HUES6 (cell line): ENCODE results near the gene CMBL.
A peak's percentile ranks its signal among the peaks of the same experiment; 100 is the strongest.
"Not testable (repeated sequence)": the region's sequence is repeated elsewhere in the genome, so short reads cannot be mapped to it uniquely, and the experiment has no call there.

Experiments
- H3K27ac ChIP-seq: 2 replicates; pipeline ENCODE4 v1.7.0; 2013; ENCODE audit warnings: low read depth, mild to moderate bottlenecking, low read length, inconsistent platforms
- H3K27me3 ChIP-seq: 2 replicates; pipeline ENCODE4 v1.6.1; 2013; ENCODE audit warnings: low read length; ENCODE audit not compliant: control insufficient read depth, insufficient read depth
- H3K36me3 ChIP-seq: 2 replicates; pipeline ENCODE4 v1.6.1; 2013; ENCODE audit warnings: low read length; ENCODE audit not compliant: control insufficient read depth, insufficient read depth
- H3K4me1 ChIP-seq: 2 replicates; pipeline ENCODE4 v1.6.1; 2013; ENCODE audit warnings: low read length; ENCODE audit not compliant: control insufficient read depth, insufficient read depth
- H3K4me3 ChIP-seq: 2 replicates; pipeline ENCODE4 v1.5.1; 2013; ENCODE audit warnings: low read depth, low read length
- H3K9ac ChIP-seq: one replicate; pipeline ENCODE4 v1.6.1; 2013; ENCODE audit warnings: mild to moderate bottlenecking, low read length
- H3K9me3 ChIP-seq: 2 replicates; pipeline ENCODE4 v1.6.1; 2013; ENCODE audit warnings: low read depth, low read length; ENCODE audit not compliant: control insufficient read depth, insufficient read depth

CMBL gene

DNA sequence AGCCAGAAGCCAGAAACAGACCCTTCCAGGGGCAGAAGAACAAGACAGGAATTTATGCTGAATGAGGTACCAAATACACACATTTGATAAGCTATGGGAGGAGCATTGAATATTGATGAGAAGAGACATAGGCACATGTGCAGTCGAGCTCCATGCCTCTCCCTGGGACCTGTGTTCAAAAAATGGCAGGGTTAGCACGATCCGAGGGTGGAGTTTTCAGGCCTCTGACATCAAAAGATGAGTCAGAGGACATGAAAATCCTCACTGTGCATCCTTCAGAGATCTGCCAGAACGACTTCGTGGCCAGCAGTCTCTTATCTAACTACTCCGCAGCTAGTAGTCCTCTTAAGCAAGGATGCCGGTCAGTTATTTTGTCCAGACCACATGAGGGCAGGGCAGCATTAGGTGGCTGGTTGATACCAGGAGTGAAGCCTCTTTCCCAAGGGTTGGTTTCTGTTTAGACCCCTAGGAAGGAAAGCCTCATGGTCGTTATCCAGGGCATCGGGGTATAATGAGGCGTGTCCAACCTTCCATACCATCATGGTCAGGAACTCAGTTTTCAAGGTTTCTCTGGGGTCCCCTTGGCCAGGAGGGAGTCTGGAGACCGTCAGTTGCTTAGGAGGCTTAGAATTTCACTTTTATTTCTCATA lies 11.6 kb upstream of the CMBL start:
- Histone ChIP-seq H3K9me3 (no peaks in the 10 kb centered on the region), H3K4me3 (no peak overlapping the region), H3K4me1 (no peaks in the 10 kb centered on the region), H3K36me3 (no peaks in the 10 kb centered on the region), H3K9ac (no peak overlapping the region), H3K27ac (no peak overlapping the region), H3K27me3 (no peaks in the 10 kb centered on the region)

DNA sequence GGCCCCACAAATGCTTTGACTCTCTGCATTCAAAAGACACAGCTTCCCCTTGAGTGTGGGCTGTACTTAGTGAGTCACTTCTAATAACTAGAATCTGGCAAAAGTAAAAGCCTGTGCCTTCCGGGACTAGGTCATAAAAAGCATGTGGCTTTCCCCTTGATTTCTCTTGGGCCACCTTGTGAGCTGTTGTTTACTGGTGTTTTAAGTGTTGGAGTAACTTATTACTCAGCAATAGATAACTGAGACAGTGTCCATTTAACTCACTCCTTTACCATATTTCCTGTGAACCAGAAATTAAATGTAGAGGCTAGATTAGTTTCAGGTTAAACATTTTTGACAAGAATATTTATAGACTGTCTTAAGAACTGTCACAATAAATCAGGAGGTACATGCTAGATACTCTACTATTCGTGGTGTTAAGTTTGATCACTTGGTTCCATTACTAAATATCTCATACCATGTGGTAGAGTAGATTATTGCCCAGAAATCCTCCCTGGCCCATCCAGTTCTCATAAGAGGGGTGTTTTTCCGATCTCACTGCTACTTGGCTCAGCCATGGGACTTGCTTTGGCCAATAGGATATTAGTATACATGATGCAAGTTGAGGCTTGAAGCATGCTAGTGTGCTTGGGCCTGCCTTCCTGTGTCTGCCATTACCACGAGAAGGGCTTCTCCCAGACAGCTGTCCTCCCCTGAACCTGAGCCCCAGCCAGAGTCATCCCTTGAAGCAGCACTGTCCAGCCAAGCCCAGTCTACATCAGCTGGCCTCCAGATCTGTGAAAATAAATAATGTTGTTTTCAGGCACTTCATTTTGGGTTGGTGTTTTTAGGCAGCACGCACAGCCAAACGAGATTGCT lies 10.4 kb upstream of the CMBL start:
- H3K9ac ChIP-seq: no peak overlapping the region

DNA sequence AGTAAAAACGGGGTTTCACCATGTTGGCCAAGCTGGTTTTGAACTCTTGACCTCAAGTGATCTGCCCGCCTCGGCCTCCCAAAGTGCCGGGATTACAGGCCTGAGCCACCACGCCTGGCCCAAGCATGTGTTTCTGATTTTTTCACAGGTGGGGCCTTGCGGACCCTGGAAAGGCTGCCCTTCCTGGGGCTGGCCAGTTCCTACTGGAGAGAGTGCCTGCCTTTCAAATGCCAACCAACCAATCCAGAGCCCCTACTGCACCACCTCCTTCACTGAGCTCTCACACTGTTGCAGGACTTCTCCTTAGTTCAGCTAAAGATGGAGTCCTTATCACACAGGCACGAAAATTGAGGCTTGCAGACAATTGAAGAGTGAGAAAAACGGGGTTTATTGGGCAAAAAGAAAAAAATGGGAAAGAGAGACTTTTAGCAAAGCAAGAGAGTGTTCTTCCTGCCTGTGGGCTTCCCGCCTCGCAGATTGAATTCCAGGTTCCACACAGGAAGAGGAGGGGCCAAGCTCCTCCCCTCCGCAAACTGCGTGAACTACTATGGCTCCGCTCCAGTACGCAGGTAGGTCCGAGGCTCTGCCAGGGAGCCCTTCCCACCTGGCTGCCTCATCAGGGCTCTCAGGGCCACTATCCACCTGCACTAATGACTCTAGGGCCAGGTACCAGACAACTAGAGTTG lies 8.3 kb upstream of the CMBL start:
- no peaks in the 10 kb centered on the region for H3K4me1 ChIP-seq
- no peaks in the 10 kb centered on the region for H3K27me3 ChIP-seq
- no peak overlapping the region for H3K27ac ChIP-seq
- no peak overlapping the region for H3K9ac ChIP-seq
- H3K36me3 ChIP-seq: no peaks in the 10 kb centered on the region
- H3K4me3 ChIP-seq: no peak overlapping the region
- H3K9me3 ChIP-seq: no peaks in the 10 kb centered on the region

More for the DNA sequence above, 10.4 kb upstream of the CMBL start:
- no peak overlapping the region for H3K4me3 ChIP-seq
- no peaks in the 10 kb centered on the region for H3K4me1 ChIP-seq
- H3K27me3 ChIP-seq: no peaks in the 10 kb centered on the region
- no peaks in the 10 kb centered on the region for H3K9me3 ChIP-seq
- no peak overlapping the region for H3K27ac ChIP-seq
- no peaks in the 10 kb centered on the region for H3K36me3 ChIP-seq

DNA sequence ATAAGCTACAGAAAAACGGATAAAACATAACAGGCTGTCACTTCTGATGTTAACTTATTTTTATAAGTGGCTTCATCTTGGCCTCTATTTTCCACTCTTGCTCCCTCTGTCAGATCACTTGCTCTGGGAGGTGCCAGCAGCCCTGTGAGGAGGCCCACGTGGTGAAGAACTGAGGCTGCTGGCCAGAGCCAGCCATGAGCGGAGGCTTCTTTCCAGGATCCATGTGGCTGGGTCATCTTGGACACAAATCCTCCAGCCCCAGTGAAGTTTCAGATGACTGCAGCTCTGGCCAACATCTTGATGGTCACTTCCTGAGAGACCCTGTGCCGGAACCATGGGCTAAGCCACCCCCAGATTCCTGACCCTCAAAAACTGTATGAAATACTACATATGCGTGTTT lies 7.5 kb upstream of the CMBL start:
- Histone ChIP-seq H3K9me3 (no peaks in the 10 kb centered on the region), H3K4me1 (peaks cover 3% of the 10 kb centered on the region; the same call in 1 of the 2 replicates), H3K36me3 (no peaks in the 10 kb centered on the region), H3K27ac (no peak overlapping the region), H3K27me3 (no peaks in the 10 kb centered on the region), H3K9ac (no peak overlapping the region), H3K4me3 (no peak overlapping the region)

DNA sequence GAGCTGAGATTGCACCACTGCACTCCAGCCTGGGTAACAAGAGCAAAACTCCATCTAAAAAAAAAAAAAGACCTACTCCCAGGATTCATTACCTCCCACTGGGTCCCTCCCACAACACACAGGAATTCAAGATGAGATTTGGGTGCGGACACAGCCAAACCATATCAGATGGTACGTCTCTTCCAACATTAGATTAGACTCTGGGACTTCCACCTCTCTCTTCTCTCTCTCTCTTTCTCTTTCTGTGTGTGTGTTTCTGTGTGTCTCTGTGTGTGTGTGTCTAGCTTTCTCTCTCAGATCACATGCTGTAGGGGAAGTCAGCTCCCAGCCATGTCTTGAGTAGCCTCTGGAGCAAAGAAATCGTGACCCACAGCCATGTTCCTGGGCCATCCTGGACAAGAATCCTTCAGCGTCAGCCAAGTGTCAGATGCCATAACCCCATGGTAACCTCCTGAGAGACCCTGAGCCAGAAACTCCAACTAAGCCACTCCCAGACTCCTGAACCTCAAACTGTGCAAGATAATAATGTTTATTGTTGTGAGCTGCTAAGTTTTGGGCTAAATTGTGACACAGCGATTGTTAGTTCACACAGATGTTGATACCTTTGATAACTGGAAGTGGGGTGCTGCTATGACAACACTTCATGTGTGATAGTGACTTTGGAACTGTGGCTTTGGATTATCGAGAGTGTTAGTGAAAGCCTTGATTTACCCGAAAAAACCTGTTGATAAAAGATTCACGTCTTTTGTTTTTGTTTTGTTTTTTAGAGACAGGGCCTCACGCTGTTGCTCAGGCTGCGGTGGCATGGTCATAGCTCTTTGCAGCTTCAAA lies 4.1 kb upstream of the CMBL start:
- Histone ChIP-seq H3K4me3 (no peak overlapping the region), H3K27ac (no peak overlapping the region), H3K9ac (no peak overlapping the region), H3K36me3 (no peaks in the 10 kb centered on the region), H3K27me3 (peaks cover 2% of the 10 kb centered on the region; the same call in 1 of the 2 replicates), H3K9me3 (no peaks in the 10 kb centered on the region), H3K4me1 (peaks cover 6% of the 10 kb centered on the region)

DNA sequence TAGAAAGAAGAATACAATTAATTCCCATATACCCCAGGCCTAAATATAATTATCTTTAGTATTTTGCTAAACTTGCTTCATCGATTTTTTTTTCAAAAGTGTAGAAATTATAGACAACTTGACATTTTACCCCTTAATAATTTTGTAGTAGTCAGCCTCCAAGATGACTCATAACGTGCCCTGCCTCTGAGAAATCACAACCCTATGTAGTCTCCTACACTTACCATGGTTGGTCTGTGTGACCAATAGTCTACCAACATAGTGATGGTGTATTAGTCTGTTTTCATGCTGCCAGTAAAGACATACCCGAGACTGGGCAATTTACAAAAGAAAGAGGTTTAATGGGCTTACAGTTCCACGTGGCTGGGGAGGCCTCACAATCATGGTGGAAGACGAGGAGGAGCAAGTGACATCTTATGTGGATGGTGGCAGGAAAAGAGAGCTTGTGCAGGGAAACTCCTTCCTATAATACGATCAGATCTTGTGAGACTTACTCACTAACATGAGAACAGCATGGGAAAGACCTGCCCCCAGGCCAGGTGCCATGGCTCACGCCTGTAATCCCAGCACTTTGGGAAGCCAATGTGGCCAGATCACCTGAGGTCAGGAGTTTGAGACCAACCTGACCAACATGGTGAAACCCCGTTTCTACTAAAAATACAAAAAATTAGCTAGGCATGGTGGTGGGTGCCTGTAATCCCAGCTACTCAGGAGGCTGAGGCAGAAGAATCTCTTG lies 3.3 kb upstream of the CMBL start:
- not testable (repeated sequence) for H3K4me3 ChIP-seq, H3K9me3 ChIP-seq, H3K9ac ChIP-seq, H3K27me3 ChIP-seq, H3K36me3 ChIP-seq, H3K27ac ChIP-seq
- peaks cover 14% of the 10 kb centered on the region for H3K4me1 ChIP-seq

DNA sequence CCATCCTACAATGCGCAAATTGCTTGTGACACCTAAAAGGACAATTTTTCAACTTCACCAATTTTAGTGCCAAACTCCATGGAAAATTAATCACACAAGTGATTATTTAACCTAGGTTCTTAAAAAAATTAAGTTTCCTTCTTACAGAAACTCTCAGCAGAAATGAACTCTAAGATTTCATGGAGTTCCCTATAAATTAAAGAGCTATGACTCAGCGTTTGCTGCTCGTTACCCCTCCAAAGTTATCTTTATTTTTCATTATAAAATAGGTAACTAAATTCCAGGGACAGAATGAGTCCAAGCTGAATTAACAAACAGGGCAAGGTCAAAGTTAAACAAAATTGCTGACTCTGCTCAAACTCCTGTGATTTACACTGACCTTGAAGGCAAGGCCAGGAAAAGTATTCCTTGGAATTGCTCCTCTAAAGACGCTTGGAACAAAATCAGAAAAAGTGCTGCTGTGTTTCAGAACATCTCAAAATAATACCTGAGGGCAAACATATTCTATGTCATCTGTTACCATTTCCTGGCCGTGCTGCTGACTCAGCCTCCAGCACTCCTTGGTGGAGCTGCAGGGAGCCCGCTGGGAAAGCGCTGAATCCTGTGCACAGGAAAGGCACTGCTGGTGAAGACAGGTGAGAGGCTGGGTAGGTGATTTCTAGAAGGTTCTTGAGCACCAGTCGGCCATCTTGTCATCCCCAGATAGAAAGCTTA lies 2.5 kb upstream of the CMBL start:
- H3K4me1 ChIP-seq: peaks cover 18% of the 10 kb centered on the region
- peaks cover 5% of the 10 kb centered on the region; the same call in 1 of the 2 replicates for H3K27me3 ChIP-seq
- no peak overlapping the region for H3K9ac ChIP-seq
- H3K4me3 ChIP-seq: no peak overlapping the region
- H3K27ac ChIP-seq: no peak overlapping the region
- no peaks in the 10 kb centered on the region for H3K36me3 ChIP-seq
- no peaks in the 10 kb centered on the region for H3K9me3 ChIP-seq

DNA sequence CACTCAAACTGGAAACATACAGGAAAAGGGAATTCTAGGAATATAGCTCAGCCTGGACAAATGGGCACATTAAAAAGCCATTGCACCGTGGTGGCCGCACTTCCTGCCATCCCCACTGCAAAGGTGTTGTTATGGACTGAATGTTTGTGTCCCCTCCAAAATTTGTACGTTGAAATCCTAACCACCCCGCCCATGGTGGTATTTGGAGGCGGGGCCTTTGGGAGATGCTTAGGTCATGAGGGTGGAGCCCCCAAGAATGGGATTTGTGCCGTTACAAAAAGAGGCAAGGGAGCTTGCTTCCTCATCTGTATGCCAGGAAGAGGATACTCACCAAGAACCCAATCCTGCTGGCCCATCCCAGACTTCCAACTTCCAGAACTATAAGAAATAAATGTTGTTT lies 1.1 kb upstream of the CMBL start:
- H3K9ac ChIP-seq: no peak overlapping the region
- no peaks in the 10 kb centered on the region for H3K9me3 ChIP-seq
- no peaks in the 10 kb centered on the region for H3K36me3 ChIP-seq
- no peak overlapping the region for H3K4me3 ChIP-seq
- no peak overlapping the region for H3K27ac ChIP-seq
- peaks cover 22% of the 10 kb centered on the region for H3K4me1 ChIP-seq
- peaks cover 5% of the 10 kb centered on the region; the same call in 1 of the 2 replicates for H3K27me3 ChIP-seq

DNA sequence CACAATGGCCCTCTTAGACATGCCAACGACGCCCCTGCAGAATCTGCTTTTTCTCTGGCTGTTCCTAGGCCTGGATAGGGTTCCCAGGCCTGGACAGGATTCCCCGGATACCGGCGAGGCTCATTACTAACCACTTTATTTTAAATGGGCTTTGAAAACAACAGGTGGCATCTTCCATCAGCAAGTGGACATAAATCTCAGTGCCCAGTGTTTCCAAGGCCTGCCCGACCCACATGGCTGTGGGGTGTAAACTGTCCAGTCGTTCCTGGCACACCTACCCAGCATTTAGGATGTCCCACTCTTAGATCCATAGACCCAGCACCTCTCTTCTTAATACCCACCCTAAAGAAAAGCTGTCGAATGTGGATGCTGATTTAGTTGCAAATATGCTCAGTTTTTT lies 896 bp downstream of the CMBL start:
- Histone ChIP-seq H3K9me3 (no peaks in the 10 kb centered on the region), H3K9ac (peak overlapping the region; percentile 81), H3K4me3 (peak overlapping the region; percentile 81), H3K27ac (no peak overlapping the region), H3K27me3 (peaks cover 5% of the 10 kb centered on the region; the same call in 1 of the 2 replicates), H3K36me3 (no peaks in the 10 kb centered on the region), H3K4me1 (peaks cover 22% of the 10 kb centered on the region)
